ENCODE results near the gene BACH2.

The BACH2 gene

GRCh38 chr6:90015883-90016282 lies 280.8 kb downstream of the BACH2 start:
- no peak for DNase-seq

- DNase-seq: no peak
Observed at GRCh38 chr6:90008908-90009501, 287.6 kb downstream of the BACH2 start.

GRCh38 chr6:90008189-90008907 lies 288.3 kb downstream of the BACH2 start:
- DNase-seq: no peak

GRCh38 chr6:90005048-90005827 lies 291.4 kb downstream of the BACH2 start:
- DNase-seq: no peak

GRCh38 chr6:90004511-90004910 lies 292.1 kb downstream of the BACH2 start:
- DNase-seq: no peak

- no peak for DNase-seq
Observed at GRCh38 chr6:90003941-90004340, 292.7 kb downstream of the BACH2 start.

- DNase-seq: no peak
Observed at GRCh38 chr6:90003069-90003795, 293.4 kb downstream of the BACH2 start.

- no peak for DNase-seq
Observed at GRCh38 chr6:90000864-90001731, 295.5 kb downstream of the BACH2 start.

- no peak for DNase-seq
Observed at GRCh38 chr6:89999945-90000825, 296.5 kb downstream of the BACH2 start.

GRCh38 chr6:89999154-89999553 lies 297.5 kb downstream of the BACH2 start:
- no peak for DNase-seq

- DNase-seq: no peak
Observed at GRCh38 chr6:89997456-89998445, 298.9 kb downstream of the BACH2 start.

- no peak for DNase-seq
Observed at GRCh38 chr6:89993411-89993810, 303.2 kb downstream of the BACH2 start.

- no peak for DNase-seq
Observed at GRCh38 chr6:89992818-89993217, 303.8 kb downstream of the BACH2 start.

GRCh38 chr6:89989742-89990141 lies 306.9 kb downstream of the BACH2 start:
- no peak for DNase-seq

- no peak for DNase-seq
Observed at GRCh38 chr6:89987830-89988229, 308.8 kb downstream of the BACH2 start.

GRCh38 chr6:89987140-89987539 lies 309.5 kb downstream of the BACH2 start:
- no peak for DNase-seq

- DNase-seq: no peak
Observed at GRCh38 chr6:89986650-89987074, 310.0 kb downstream of the BACH2 start.

GRCh38 chr6:89985751-89986493 lies 310.7 kb downstream of the BACH2 start:
- DNase-seq: no peak
